Measurements from ENCODE around the gene TRAPPC6A. TPM values are rescaled to one million over a fixed set of nuclear protein-coding genes. Genes with fewer than 3 reads are reported as not detected.

Gene TRAPPC6A
- polyA plus RNA-seq, 1 donor: 50.2 TPM

DNA sequence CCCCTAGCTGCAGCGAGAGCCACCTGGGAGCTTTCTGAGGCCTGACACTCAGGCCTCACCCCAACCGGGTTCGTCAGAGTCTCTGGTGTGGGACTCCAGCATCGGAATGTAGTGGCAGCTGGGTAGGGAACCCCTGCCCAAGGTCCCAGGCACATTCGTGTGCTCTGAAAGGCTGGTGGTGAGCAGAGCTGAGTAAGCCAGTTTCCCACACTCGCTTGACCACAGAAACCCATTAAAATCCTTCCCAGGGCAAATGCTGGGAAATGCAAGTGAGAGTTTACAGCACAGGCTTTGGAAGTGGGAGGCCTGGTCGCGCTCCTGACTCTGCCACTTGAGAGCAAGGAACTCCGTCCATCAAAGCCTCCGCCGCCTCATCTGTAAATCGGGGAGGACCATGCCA is 4.2 kb downstream of the TRAPPC6A start:
- Histone ChIP-seq H3K9me3 (ENCODE audit: control insufficient read depth, low read depth, low read length) (no peaks in the 10 kb centered on the region), H3K27ac (ENCODE audit: low read length) (no peak overlapping the region), H3K4me1 (ENCODE audit: control insufficient read depth, insufficient read depth, low read length) (peaks cover 4% of the 10 kb centered on the region), H3K27me3 (ENCODE audit: control insufficient read depth, insufficient read depth, low read length) (no peaks in the 10 kb centered on the region), H3K4me3 (ENCODE audit: low read length) (no peak overlapping the region), H3K36me3 (ENCODE audit: control insufficient read depth, insufficient read depth, low read length) (no peaks in the 10 kb centered on the region)
- DNase-seq: no peak
- WGBS (ENCODE audit: insufficient coverage, low lambda C conversion rate): 100% methylated on average over 1 of the region's 12 CpGs

DNA sequence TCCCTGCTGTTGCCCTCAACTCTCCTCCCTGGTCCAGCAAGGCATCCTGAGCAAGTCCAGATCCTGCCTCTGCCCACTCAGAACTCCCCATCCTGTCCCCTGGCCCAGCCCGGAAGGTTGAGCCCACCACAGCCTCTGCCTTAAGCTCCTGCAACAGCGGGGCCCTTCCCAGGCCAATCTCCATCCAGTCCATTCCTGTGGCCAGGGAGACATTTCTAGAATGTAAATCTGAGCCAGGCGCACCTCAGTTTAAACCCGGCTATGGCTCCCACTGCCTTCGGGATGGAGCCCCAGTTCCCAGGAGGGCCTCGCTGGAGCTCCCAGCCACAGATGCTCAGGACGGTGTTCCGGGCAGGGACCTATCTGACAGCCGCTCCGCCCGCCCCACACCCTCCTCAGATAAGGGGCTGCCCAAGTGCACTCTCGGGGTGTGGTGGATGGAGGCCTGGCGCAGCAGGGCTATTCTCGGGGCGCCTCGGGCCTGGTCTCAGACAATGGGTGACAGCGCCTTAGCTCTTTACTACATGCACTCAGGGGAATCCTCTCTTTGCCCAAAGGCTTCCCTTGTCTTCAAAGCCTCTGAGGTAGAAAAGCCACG is 5.3 kb downstream of the TRAPPC6A start:
- DNase-seq: no peak
- H3K9me3 ChIP-seq (ENCODE audit: control insufficient read depth, low read depth, low read length): no peaks in the 10 kb centered on the region
- no peaks in the 10 kb centered on the region for H3K36me3 ChIP-seq (ENCODE audit: control insufficient read depth, insufficient read depth, low read length)
- H3K4me1 ChIP-seq (ENCODE audit: control insufficient read depth, insufficient read depth, low read length): peaks cover 4% of the 10 kb centered on the region
- no peak overlapping the region for H3K4me3 ChIP-seq (ENCODE audit: low read length)
- no peak overlapping the region for H3K27ac ChIP-seq (ENCODE audit: low read length)
- no CpG with 5 or more reads among the region's 18 CpGs for WGBS (ENCODE audit: insufficient coverage, low lambda C conversion rate)
- H3K27me3 ChIP-seq (ENCODE audit: control insufficient read depth, insufficient read depth, low read length): no peaks in the 10 kb centered on the region

DNA sequence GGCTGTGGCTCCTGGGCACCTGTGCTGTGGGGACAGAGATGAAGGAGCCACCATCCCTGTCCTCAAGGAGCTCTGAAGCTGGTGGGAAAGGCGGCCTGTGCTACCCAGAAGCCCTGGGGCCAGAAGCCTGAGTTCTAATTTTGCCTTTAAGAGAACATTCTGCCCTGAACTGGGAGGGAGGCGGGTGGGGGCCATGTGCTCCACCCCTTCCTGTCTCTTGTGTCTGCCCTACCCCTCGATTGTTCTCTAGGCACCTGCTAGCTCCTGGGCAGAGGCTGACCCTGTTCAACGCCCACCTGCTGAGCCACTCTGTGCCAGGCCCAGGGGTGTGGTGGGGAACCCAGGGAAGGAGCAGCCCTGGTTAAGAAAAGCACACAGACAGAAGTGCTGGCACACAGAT is 5.9 kb downstream of the TRAPPC6A start:
- no peaks in the 10 kb centered on the region for H3K27me3 ChIP-seq (ENCODE audit: control insufficient read depth, insufficient read depth, low read length)
- peaks cover 3% of the 10 kb centered on the region for H3K4me1 ChIP-seq (ENCODE audit: control insufficient read depth, insufficient read depth, low read length)
- no peaks in the 10 kb centered on the region for H3K9me3 ChIP-seq (ENCODE audit: control insufficient read depth, low read depth, low read length)
- no peaks in the 10 kb centered on the region for H3K36me3 ChIP-seq (ENCODE audit: control insufficient read depth, insufficient read depth, low read length)
- DNase-seq: no peak
- no peak overlapping the region for H3K27ac ChIP-seq (ENCODE audit: low read length)
- WGBS (ENCODE audit: insufficient coverage, low lambda C conversion rate): no CpG with 5 or more reads among the region's 4 CpGs
- H3K4me3 ChIP-seq (ENCODE audit: low read length): no peak overlapping the region

DNA sequence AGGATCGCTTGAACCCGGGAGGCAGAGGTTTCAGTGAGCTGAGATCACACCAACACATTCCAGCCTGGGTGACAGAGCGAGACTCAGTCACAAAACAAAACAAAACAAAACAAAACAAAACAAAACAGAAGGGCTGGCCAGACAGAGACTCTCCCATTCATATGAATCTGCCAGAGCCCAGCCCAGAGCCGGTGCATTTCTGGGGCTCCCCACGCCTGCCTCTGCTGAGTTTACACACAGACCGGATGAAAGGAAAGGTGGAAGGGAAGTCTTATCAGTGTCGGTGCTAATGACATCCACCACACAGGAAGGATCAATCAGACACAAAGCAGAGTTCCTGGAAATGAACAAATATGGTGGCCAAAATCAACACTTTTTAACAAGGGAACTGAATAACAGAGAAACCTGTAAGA is 6.8 kb downstream of the TRAPPC6A start:
- Histone ChIP-seq H3K4me1 (ENCODE audit: control insufficient read depth, insufficient read depth, low read length) (no peaks in the 10 kb centered on the region), H3K4me3 (ENCODE audit: low read length) (no peak overlapping the region), H3K27me3 (ENCODE audit: control insufficient read depth, insufficient read depth, low read length) (no peaks in the 10 kb centered on the region), H3K9me3 (ENCODE audit: control insufficient read depth, low read depth, low read length) (no peaks in the 10 kb centered on the region), H3K27ac (ENCODE audit: low read length) (no peak overlapping the region), H3K36me3 (ENCODE audit: control insufficient read depth, insufficient read depth, low read length) (no peaks in the 10 kb centered on the region)
- no CpG with 5 or more reads among the region's 7 CpGs for WGBS (ENCODE audit: insufficient coverage, low lambda C conversion rate)
- DNase-seq: no peak

DNA sequence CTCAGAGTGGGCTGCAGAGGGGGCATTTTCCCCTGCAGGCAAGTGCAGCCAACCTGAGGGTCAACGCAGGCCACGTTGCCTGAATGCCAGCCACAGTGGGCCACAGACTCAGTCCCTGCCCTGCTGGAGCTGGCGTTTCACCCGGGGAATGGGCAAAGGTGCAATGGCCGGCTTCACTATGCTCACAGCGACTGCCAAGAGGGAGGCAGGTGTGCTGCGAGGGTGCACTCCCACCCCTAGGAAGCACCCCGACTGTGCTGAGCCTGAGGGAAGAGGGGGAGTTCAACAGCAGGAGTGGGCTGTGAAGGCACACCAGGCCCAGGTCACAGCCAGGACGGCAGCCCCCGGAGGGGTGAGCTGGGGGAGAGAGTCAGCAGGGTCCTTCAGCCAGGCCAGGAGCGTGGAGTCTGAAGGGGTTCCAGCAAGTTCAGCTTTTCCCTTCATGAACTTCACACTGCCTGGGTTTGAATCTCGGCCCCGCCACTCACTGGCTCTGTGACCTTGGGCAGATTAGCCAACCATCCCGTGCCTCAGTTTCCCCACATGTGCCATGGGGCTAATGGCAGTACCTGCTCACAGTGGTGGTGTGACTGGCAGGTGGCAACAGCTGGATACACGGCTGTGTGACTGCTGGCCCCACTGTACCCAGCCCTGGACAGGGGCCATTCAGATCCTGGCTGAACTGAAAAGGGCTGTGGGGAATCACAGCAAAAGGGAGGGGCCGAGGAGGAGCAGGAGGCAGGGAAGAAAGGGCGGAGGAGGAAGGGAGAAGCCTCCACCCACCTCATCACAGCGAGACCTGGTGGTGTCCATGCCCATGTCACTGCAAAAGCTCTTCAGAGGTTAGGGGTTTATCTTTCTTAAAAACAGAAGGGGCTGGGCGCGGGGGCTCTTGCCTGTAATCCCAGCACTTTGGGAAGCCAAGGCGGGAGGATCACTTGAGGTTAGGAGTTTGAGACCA is 7.6 kb downstream of the TRAPPC6A start:
- WGBS (ENCODE audit: insufficient coverage, low lambda C conversion rate): no CpG with 5 or more reads among the region's 21 CpGs
- DNase-seq: no peak
- no peaks in the 10 kb centered on the region for H3K36me3 ChIP-seq (ENCODE audit: control insufficient read depth, insufficient read depth, low read length)
- H3K4me1 ChIP-seq (ENCODE audit: control insufficient read depth, insufficient read depth, low read length): no peaks in the 10 kb centered on the region
- H3K9me3 ChIP-seq (ENCODE audit: control insufficient read depth, low read depth, low read length): no peaks in the 10 kb centered on the region
- H3K27ac ChIP-seq (ENCODE audit: low read length): no peak overlapping the region
- H3K27me3 ChIP-seq (ENCODE audit: control insufficient read depth, insufficient read depth, low read length): no peaks in the 10 kb centered on the region
- H3K4me3 ChIP-seq (ENCODE audit: low read length): no peak overlapping the region

DNA sequence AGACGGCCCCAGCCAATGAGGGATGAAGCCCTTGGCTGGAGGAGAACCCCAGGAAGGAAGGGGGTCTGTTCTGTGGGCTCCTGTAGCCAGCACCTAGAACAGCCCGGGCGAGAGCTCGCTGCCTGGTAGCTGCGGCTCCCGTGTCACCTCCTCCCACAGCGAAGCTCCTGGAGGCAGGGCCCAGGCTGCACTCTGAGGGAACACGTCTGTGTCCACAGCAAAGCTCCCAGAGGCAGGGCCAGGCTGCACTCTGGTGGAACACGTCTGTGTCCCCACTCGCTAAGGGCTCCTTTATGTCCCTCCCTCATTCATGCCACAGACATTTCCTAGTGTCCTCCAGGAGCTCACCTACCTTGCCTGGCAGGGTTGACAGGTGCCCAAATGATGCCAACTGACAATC is 8.4 kb downstream of the TRAPPC6A start:
- Histone ChIP-seq H3K27me3 (ENCODE audit: control insufficient read depth, insufficient read depth, low read length) (no peaks in the 10 kb centered on the region), H3K27ac (ENCODE audit: low read length) (no peak overlapping the region), H3K4me1 (ENCODE audit: control insufficient read depth, insufficient read depth, low read length) (no peaks in the 10 kb centered on the region), H3K4me3 (ENCODE audit: low read length) (no peak overlapping the region), H3K9me3 (ENCODE audit: control insufficient read depth, low read depth, low read length) (no peaks in the 10 kb centered on the region), H3K36me3 (ENCODE audit: control insufficient read depth, insufficient read depth, low read length) (no peaks in the 10 kb centered on the region)
- DNase-seq: no peak
- no CpG with 5 or more reads among the region's 10 CpGs for WGBS (ENCODE audit: insufficient coverage, low lambda C conversion rate)

DNA sequence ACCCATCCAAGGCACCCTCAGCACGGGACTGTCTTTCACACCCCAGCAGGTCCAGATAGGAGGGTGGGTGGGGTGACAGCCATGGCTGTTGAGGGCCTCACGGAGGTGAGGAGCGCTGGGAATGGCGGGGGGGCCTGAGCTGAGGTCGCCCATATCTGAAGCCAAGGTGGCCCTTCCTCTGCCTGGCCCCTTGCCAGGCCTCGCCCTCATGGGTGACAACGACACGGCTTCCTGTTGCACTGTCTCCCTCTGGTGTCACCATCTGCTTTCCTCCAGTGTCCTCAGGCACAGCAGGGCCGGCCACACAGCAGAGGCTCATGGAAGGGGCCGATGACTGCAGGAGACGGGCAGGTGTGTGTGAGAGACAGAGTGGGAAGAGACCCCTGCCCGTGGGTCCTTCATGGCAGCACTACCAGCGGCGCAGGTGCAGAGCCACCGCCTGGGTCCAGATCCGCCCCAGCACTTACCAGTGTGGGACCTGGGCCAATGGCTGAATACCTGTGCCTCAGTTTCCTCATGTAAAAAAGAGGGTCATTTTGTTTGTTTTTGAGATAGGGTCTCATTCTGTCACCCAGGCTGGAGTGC is 9.2 kb downstream of the TRAPPC6A start:
- H3K27ac ChIP-seq (ENCODE audit: low read length): no peak overlapping the region
- no peaks in the 10 kb centered on the region for H3K36me3 ChIP-seq (ENCODE audit: control insufficient read depth, insufficient read depth, low read length)
- DNase-seq: peak in 1 of 2 donors; percentile 42
- no CpG with 5 or more reads among the region's 16 CpGs for WGBS (ENCODE audit: insufficient coverage, low lambda C conversion rate)
- no peak overlapping the region for H3K4me3 ChIP-seq (ENCODE audit: low read length)
- H3K9me3 ChIP-seq (ENCODE audit: control insufficient read depth, low read depth, low read length): no peaks in the 10 kb centered on the region
- H3K4me1 ChIP-seq (ENCODE audit: control insufficient read depth, insufficient read depth, low read length): no peaks in the 10 kb centered on the region
- no peaks in the 10 kb centered on the region for H3K27me3 ChIP-seq (ENCODE audit: control insufficient read depth, insufficient read depth, low read length)

DNA sequence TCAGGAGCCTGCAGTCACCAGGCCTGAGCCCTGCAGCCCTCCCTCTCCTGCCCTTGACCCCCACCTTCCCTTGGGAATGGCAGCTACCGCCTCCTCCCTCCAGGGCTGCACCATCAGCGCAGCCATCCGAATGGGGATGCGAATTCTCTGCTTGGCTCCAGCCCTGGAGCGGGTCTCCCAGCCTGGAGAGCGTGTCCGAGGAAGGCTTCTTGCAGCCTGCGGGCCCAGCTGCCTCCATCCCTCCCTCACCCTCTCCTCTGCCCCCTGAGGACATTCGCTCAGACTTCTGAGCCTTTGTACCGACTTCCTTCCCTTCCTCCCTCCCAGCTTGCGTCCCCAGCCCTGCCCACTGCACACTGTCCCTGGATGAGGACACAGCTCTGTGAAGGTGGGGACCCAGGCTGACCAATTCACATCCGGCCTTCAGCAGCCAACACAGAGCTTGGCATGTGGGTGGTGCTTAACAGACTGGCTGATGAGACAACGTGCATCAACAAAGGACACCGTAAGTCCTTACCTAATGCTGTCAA is 11.2 kb downstream of the TRAPPC6A start:
- no CpG with 5 or more reads among the region's 14 CpGs for WGBS (ENCODE audit: insufficient coverage, low lambda C conversion rate)

DNA sequence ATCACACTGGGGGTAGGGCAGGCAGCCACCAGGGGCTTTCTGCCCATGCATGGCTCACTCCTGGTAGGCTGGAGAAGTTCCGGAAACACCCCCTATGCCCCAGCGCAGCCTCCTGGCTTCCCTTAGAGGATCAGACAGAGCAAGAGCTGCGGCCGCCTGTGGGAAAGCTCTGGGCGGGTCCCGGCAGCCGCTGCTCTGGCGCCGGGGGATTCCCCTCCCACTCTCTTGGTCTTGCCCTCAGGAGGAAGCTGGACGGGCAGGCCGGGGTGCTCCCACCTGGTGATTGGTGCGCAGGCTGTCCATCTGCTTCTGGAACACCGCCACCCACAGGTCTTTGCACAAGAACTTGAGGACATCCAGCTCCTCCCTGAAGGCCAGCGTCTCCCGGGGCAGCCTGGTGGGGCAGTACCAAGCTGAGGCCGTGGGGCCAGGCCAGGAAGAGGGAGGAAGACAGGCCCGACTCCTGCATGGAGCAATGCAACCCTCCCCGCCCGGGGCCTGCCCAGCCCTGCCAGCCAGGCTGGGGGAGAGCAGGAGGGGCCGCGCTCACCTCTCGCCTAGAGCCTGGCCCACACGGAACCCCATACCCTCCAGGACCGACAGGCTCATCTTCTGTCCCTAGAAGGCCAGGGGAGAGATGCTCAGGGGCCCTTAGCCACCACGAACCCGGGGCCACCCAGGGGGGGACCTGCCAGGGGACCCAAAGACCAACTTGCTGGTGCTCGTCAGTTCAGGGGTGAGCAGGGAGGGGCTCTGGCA is 13.3 kb downstream of the TRAPPC6A start:
- Histone ChIP-seq H3K4me1 (ENCODE audit: control insufficient read depth, insufficient read depth, low read length) (peaks cover 19% of the 10 kb centered on the region), H3K9me3 (ENCODE audit: control insufficient read depth, low read depth, low read length) (no peaks in the 10 kb centered on the region), H3K27me3 (ENCODE audit: control insufficient read depth, insufficient read depth, low read length) (peaks cover 12% of the 10 kb centered on the region), H3K4me3 (ENCODE audit: low read length) (no peak overlapping the region), H3K36me3 (ENCODE audit: control insufficient read depth, insufficient read depth, low read length) (no peaks in the 10 kb centered on the region), H3K27ac (ENCODE audit: low read length) (no peak overlapping the region)
- no CpG with 5 or more reads among the region's 27 CpGs for WGBS (ENCODE audit: insufficient coverage, low lambda C conversion rate)
- peak; percentile 59 to 66 for DNase-seq

More for the DNA sequence above, 11.2 kb downstream of the TRAPPC6A start:
- Histone ChIP-seq H3K36me3 (ENCODE audit: control insufficient read depth, insufficient read depth, low read length) (no peaks in the 10 kb centered on the region), H3K9me3 (ENCODE audit: control insufficient read depth, low read depth, low read length) (no peaks in the 10 kb centered on the region), H3K4me1 (ENCODE audit: control insufficient read depth, insufficient read depth, low read length) (no peaks in the 10 kb centered on the region), H3K4me3 (ENCODE audit: low read length) (no peak overlapping the region), H3K27ac (ENCODE audit: low read length) (no peak overlapping the region), H3K27me3 (ENCODE audit: control insufficient read depth, insufficient read depth, low read length) (no peaks in the 10 kb centered on the region)
- DNase-seq: no peak
